Osteoblast (primary cell): ENCODE measurements around the gene VRTN. TPM values are rescaled to one million over a fixed set of nuclear protein-coding genes. Genes with fewer than 3 reads are reported as not detected.

Experiments
- DNase-seq: peaks from one replicate; pipeline ENCODE4 v3.0.0; 2011; ENCODE audit warnings: low spot score, mixed read lengths; ENCODE audit not compliant: insufficient read length; ENCODE audit errors: missing footprints
- H2AFZ ChIP-seq: 2 replicates; pipeline ENCODE4 v1.6.0; 2011; ENCODE audit warnings: mild to moderate bottlenecking, low read length
- H3K27ac ChIP-seq: 2 replicates; pipeline ENCODE4 v1.5.1; 2011; ENCODE audit warnings: mild to moderate bottlenecking, low read depth, low read length, moderate library complexity
- H3K27me3 ChIP-seq: 2 replicates; pipeline ENCODE4 v1.6.0; 2012; ENCODE audit warnings: mild to moderate bottlenecking, control low read depth, inconsistent platforms, low read length, moderate library complexity; ENCODE audit not compliant: insufficient read depth
- H3K36me3 ChIP-seq: 2 replicates; pipeline ENCODE4 v1.5.1; 2011; ENCODE audit warnings: mild to moderate bottlenecking, low read length, control low read depth, moderate library complexity; ENCODE audit not compliant: insufficient read depth
- H3K4me1 ChIP-seq: 2 replicates; pipeline ENCODE4 v1.5.1; 2011; ENCODE audit warnings: mild to moderate bottlenecking, low read length, control low read depth, moderate library complexity; ENCODE audit not compliant: insufficient read depth
- H3K4me2 ChIP-seq: 2 replicates; pipeline ENCODE4 v1.6.0; 2011; ENCODE audit warnings: mild to moderate bottlenecking, low read length; ENCODE audit not compliant: insufficient read depth
- H3K4me3 ChIP-seq: fragments of 200-600 bp; sonication (generic); 3 replicates; pipeline ENCODE4 v1.5.1; 2012; ENCODE audit warnings: mild to moderate bottlenecking, low read length, inconsistent platforms; ENCODE audit not compliant: insufficient read depth
- H3K79me2 ChIP-seq: 2 replicates; pipeline ENCODE4 v1.6.0; 2012; ENCODE audit warnings: mild to moderate bottlenecking, low read length, control low read depth, inconsistent platforms; ENCODE audit not compliant: insufficient read depth
- H3K9me3 ChIP-seq: 2 replicates; pipeline ENCODE4 v1.5.1; 2011; ENCODE audit warnings: low read depth, low read length, control low read depth
- H4K20me1 ChIP-seq: 2 replicates; pipeline ENCODE4 v1.6.0; 2012; ENCODE audit warnings: mild to moderate bottlenecking, low read length, control low read depth; ENCODE audit not compliant: insufficient read depth
- CTCF ChIP-seq: IDR thresholded peaks from 2 replicates; pipeline ENCODE4 v1.5.1; 2011; ENCODE audit warnings: mild to moderate bottlenecking, low read depth, low read length, moderate library complexity; ENCODE audit errors: extremely low read depth
- total RNA-seq: library from RNA; depleted of rRNA; stranded (reverse); fragments of >200 nt; gene quantifications from 2 replicates; pipeline ENCODE4 v1.2.3, GENCODE V29; 2012

The VRTN gene
- total RNA-seq, 1 donor = not detected

GRCh38 chr14:74407801-74408154 lies 59.5 kb downstream of the VRTN start:
- no peaks in the 10 kb centered on the region for H3K79me2 ChIP-seq
- TF ChIP-seq CTCF = no peak
- peaks cover 7% of the 10 kb centered on the region for H3K27me3 ChIP-seq

GRCh38 chr14:74408870-74409269 lies 60.6 kb downstream of the VRTN start:
- Histone ChIP-seq H3K27ac (no peak overlapping the region), H3K27me3 (peaks cover 14% of the 10 kb centered on the region), H3K4me2 (no peak overlapping the region), H3K36me3 (no peaks in the 10 kb centered on the region), H3K79me2 (no peaks in the 10 kb centered on the region), H4K20me1 (no peaks in the 10 kb centered on the region), H3K4me3 (no peak overlapping the region), H2AFZ (no peak overlapping the region), H3K4me1 (no peaks in the 10 kb centered on the region), H3K9me3 (no peaks in the 10 kb centered on the region)
- DNase-seq = no peak
- no peak for TF ChIP-seq CTCF

More at GRCh38 chr14:74407801-74408154, 59.5 kb downstream of the VRTN start:
- no peak for DNase-seq
- no peak overlapping the region for H3K4me3 ChIP-seq
- no peak overlapping the region for H2AFZ ChIP-seq
- H3K9me3 ChIP-seq = no peaks in the 10 kb centered on the region
- no peak overlapping the region for H3K4me2 ChIP-seq
- no peaks in the 10 kb centered on the region for H3K4me1 ChIP-seq
- no peak overlapping the region for H3K27ac ChIP-seq
- no peaks in the 10 kb centered on the region for H4K20me1 ChIP-seq
- H3K36me3 ChIP-seq = no peaks in the 10 kb centered on the region

GRCh38 chr14:74409441-74409840 lies 61.2 kb downstream of the VRTN start:
- Histone ChIP-seq H2AFZ (no peak overlapping the region), H3K79me2 (no peaks in the 10 kb centered on the region), H4K20me1 (no peaks in the 10 kb centered on the region), H3K36me3 (no peaks in the 10 kb centered on the region), H3K27me3 (peaks cover 19% of the 10 kb centered on the region), H3K27ac (no peak overlapping the region), H3K9me3 (no peaks in the 10 kb centered on the region), H3K4me1 (no peaks in the 10 kb centered on the region), H3K4me2 (no peak overlapping the region), H3K4me3 (no peak overlapping the region)
- no peak for DNase-seq
- TF ChIP-seq CTCF = no peak

Other genes starting within 250 kb of the VRTN start
- not detected in 2 replicates for gene VSX2, start 109.0 kb upstream of the VRTN start, total RNA-seq
- gene ABCD4, start 45.5 kb upstream of the VRTN start, total RNA-seq = 35.7 and 38.7 TPM in 2 replicates
- gene SYNDIG1L, start 77.7 kb downstream of the VRTN start, total RNA-seq = not detected in 2 replicates
- 266 and 291 TPM in 2 replicates for gene NPC2, start 144.8 kb downstream of the VRTN start, total RNA-seq
- gene ISCA2, start 145.3 kb downstream of the VRTN start, total RNA-seq = 8.7 and 18.6 TPM in 2 replicates